Measurements from ENCODE around the gene MACROD2. TPM values are rescaled to one million over a fixed set of nuclear protein-coding genes. Genes with fewer than 3 reads are reported as not detected.

The MACROD2 gene
- total RNA-seq, 1 experiment from 2014 or later = 3.7 TPM

DNA sequence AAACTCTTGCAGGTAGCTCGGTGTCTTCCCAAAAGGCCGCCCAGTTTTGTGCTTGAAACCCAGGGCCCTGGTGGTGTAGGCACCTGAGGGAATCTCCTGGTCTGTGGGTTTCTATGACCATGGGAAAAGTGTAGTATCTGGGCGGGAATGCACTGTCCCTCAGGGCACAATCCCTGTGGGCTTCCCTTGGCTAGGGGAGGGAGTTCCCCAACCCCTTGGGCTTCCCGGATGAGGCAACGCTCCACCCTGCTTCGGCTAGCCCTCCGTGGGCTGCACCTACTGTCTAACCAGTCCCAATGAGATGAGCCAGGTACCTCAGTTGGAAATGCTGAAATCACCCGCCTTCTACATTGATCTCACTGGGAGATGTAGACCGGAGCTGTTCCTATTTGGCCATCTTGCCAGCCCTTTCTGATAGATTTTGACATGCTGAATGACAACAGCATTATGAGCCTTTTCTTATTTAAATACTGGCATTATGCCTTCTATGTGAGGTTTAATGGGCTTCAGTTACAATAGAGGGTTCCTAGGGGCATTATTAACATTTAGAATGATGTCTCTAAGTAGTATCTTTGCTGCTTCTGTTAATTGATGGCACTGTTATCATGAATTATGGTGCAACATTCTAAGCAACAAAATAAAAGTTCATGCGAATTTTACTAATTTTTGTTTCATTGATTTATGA, 475.8 kb downstream of the MACROD2 start:
- no peaks in the 10 kb centered on the region for H3K9me2 ChIP-seq (ENCODE audit: insufficient read depth)
- no peaks in the 10 kb centered on the region for H3K36me3 ChIP-seq (ENCODE audit: control insufficient read depth in 1 of 2, insufficient read depth in 2 of 2, low read length in 2 of 2)
- ChIA-PET CTCF (no interaction called here), POLR2A (no interaction called here), RAD21 (ENCODE audit: low non-redundant PET in 1 of 2, low total read pairs in 2 of 2, uncharacterized antibody in 2 of 2, unreplicated experiment in 2 of 2) (no interaction called here)
- H3K4me3 ChIP-seq (replicated peaks in 1 of 2; ENCODE audit: low read depth in 1 of 2, low read length in 2 of 2) = no peak overlapping the region
- H3K4me1 ChIP-seq (ENCODE audit: control insufficient read depth in 1 of 2, insufficient read depth in 2 of 2, low read length in 2 of 2) = peaks cover 0 to 4% of the 10 kb centered on the region in 2 experiments; a peak in 1 of 4 replicates
- BruUV-seq (replicated peaks) = no TSS peak
- H2AFZ ChIP-seq (ENCODE audit: low read depth, low read length, poor library complexity, severe bottlenecking) = no peak overlapping the region
- no peak overlapping the region for H3K27ac ChIP-seq (ENCODE audit: low read depth, low read length)
- H3K9me3 ChIP-seq (ENCODE audit: control insufficient read depth in 1 of 2, insufficient read depth in 1 of 2, low read depth in 1 of 2, low read length in 2 of 2) = no peaks in the 10 kb centered on the region
- DNase-seq (ENCODE audit: low read depth, low spot score) (no peak), ATAC-seq (no peak)
- H3K4me2 ChIP-seq (ENCODE audit: low read length) = no peak overlapping the region
- no peaks in the 10 kb centered on the region for H4K20me1 ChIP-seq (ENCODE audit: insufficient read depth)
- no peak overlapping the region for H3K9ac ChIP-seq (ENCODE audit: low read length)
- H3K27me3 ChIP-seq (ENCODE audit: insufficient read depth, low read length) = no peaks in the 10 kb centered on the region
- no peak for TF ChIP-seq REST (IDR thresholded peaks at IDR 0.05; ENCODE audit: low read depth)
- no peak for TF ChIP-seq SRF (IDR thresholded peaks at IDR 0.05; ENCODE audit: low read depth)
- TF ChIP-seq, protein P1, sequence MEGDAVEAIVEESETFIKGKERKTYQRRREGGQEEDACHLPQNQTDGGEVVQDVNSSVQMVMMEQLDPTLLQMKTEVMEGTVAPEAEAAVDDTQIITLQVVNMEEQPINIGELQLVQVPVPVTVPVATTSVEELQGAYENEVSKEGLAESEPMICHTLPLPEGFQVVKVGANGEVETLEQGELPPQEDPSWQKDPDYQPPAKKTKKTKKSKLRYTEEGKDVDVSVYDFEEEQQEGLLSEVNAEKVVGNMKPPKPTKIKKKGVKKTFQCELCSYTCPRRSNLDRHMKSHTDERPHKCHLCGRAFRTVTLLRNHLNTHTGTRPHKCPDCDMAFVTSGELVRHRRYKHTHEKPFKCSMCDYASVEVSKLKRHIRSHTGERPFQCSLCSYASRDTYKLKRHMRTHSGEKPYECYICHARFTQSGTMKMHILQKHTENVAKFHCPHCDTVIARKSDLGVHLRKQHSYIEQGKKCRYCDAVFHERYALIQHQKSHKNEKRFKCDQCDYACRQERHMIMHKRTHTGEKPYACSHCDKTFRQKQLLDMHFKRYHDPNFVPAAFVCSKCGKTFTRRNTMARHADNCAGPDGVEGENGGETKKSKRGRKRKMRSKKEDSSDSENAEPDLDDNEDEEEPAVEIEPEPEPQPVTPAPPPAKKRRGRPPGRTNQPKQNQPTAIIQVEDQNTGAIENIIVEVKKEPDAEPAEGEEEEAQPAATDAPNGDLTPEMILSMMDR (IDR thresholded peaks at IDR 0.05 in 2 of 3, conservative IDR thresholded peaks at IDR 0.05 in 1 of 3; ENCODE audit: borderline replicate concordance in 1 of 3, insufficient read depth in 1 of 3, low read depth in 2 of 3, low read length in 2 of 3) = no peak
- TF ChIP-seq CEBPB (IDR thresholded peaks at IDR 0.05; ENCODE audit: low read depth) = no peak
- TF ChIP-seq POLR2A (IDR thresholded peaks at IDR 0.05; ENCODE audit: borderline replicate concordance, extremely low read depth, insufficient read depth, insufficient read length) = no peak
- no peak for TF ChIP-seq POLR2AphosphoS5 (IDR thresholded peaks at IDR 0.05; ENCODE audit: low read depth, low read length)
- no peak for TF ChIP-seq EZH2phosphoT487 (IDR thresholded peaks at IDR 0.05; ENCODE audit: borderline replicate concordance)
- no peak for TF ChIP-seq RAD21 (IDR thresholded peaks at IDR 0.05; ENCODE audit: low read depth)
- TF ChIP-seq ZFX (IDR thresholded peaks at IDR 0.05) = no peak
- no peak for TF ChIP-seq SP1 (IDR thresholded peaks at IDR 0.05; ENCODE audit: low read depth)
- TF ChIP-seq ATF3 (IDR thresholded peaks at IDR 0.05) = no peak
- TF ChIP-seq EGR1 (IDR thresholded peaks at IDR 0.05; ENCODE audit: low read depth) = no peak
- no peak for TF ChIP-seq ZNF274 (IDR thresholded peaks at IDR 0.05; ENCODE audit: low read depth, low read length)
- TF ChIP-seq, protein P2, sequence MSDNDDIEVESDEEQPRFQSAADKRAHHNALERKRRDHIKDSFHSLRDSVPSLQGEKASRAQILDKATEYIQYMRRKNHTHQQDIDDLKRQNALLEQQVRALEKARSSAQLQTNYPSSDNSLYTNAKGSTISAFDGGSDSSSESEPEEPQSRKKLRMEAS (IDR thresholded peaks at IDR 0.05) = no peak
- no peak for TF ChIP-seq ELF1 (IDR thresholded peaks at IDR 0.05; ENCODE audit: borderline replicate concordance, low read depth)
- TF ChIP-seq TCF7L2 (IDR thresholded peaks at IDR 0.05; ENCODE audit: borderline replicate concordance, extremely low read depth, insufficient read depth, insufficient read length) = no peak
- TF ChIP-seq JUND (IDR thresholded peaks at IDR 0.05) = no peak
- TF ChIP-seq YY1 (IDR thresholded peaks at IDR 0.05; ENCODE audit: extremely low read depth, insufficient replicate concordance, low read depth, low read length) = no peak
- no peak for TF ChIP-seq SIN3A (IDR thresholded peaks at IDR 0.05; ENCODE audit: low read depth)
- H3K79me2 ChIP-seq (ENCODE audit: insufficient read depth, low read length) = no peaks in the 10 kb centered on the region
- intact Hi-C loops (cut with micrococcal nuclease) = no loop called here

Data from HCT116 (cell line).